Iris pigment epithelial cell (primary cell): Measurements from ENCODE around the gene NCOA3.

Experiments used
- DNase-seq: peaks from one replicate; pipeline ENCODE4 v3.0.0-alpha.2; 2011; ENCODE audit warnings: low read depth

The NCOA3 gene

GRCh38 chr20:47667086-47667485, 165.4 kb downstream of the NCOA3 start:
- no peak for DNase-seq

DNA sequence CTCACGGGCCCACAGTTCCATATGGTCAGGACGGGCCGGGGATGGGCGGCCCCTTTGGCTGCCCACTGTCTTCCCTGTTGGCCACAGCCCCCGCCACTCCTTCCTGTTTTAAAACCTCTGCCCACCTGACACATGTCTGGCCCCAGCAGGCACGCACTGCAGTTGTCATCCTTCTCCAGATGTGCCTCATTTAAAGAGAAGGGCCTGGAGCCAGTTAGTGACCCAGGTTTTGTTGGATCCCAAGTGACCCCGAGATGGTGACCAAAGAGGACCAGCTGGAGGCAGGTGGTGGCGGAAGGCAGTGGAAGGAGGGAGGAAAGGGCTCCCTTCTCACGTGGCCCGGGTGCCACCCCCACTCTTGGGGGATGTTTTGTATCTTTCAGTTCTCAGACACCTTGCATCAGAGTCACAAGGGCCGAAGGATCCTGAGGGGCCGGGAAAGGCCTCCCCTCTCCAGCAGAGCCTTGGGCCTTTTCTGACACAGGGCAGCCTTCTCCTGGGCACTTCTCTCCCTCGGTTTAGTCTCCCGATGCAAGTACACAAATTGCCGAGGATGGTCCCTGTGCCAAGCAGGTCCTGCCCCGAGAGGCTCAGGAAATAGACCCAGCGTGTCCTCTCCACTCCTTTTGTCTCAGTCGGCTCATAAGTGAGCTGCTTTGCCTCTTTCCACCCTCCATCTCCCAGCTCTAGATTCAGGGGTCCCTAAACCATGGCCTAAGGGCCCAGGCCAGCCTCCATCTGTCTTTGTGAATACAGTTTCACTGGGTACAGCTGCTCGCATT, 166.0 kb downstream of the NCOA3 start:
- no peak for DNase-seq

DNA sequence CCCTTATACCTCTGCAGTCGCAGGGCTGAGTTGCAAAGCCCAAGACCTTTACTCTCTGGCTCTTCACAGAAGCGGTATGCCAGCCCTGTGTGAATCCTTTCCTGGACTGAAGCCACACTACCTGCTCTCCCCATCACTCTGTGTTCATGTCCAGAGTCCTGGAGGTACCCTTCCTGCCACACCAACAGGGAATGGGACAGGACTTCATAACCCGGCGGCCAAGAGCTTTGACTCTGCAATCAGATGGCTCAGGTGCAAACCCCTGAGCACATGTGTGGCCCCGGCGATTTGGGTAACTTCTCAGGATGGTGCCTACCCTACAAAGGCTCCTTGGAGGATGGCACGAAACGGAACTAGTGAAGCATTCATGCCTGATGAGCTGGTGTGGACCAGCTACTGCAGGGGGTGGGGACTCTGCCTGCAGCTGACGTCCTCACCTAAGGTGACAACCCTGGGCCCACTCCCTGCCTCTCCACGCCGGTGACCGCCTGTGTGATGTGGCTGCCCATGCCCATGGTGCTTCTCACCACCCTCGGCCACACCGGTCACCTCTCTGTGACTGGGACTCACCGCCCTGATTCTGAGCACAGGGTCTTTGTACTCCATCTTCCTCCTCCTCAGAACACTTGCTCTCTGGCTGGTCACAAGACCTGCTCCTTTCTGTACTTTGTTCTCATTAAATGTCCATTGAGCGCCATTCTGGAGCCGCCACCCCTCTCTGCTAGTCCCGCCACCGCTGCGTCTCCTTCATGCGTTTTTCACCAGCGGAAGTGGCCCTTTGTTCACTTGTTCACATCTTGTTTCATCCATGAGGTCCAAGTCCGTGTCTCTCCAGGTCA, 166.8 kb downstream of the NCOA3 start:
- no peak for DNase-seq

- no peak for DNase-seq
Measured at GRCh38 chr20:47669152-47669425, 167.4 kb downstream of the NCOA3 start.

- no peak for DNase-seq
Measured at GRCh38 chr20:47669489-47669888, 167.8 kb downstream of the NCOA3 start.

GRCh38 chr20:47669927-47670890, 168.5 kb downstream of the NCOA3 start:
- DNase-seq: no peak

DNA sequence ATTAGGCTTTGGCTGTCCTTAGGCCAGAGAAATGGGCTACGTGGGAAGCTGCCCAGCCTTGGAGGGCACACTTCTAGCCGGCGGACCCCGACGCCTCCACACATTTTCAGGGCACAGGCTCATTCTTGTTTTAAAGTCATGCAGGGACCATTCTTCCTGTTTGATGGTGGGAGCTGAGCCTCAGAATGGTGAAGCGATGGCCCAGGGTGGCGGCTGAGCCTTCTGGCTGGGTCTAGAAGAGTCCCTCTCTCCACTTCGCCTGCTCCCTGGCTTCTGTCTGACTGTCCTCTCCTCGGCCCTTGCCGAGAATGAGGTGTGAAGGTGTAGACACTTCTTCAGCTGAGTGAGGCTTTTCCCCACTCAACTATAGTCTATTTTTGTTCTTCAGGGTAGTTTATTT, 169.2 kb downstream of the NCOA3 start:
- no peak for DNase-seq

GRCh38 chr20:47672166-47672565, 170.5 kb downstream of the NCOA3 start:
- no peak for DNase-seq

DNA sequence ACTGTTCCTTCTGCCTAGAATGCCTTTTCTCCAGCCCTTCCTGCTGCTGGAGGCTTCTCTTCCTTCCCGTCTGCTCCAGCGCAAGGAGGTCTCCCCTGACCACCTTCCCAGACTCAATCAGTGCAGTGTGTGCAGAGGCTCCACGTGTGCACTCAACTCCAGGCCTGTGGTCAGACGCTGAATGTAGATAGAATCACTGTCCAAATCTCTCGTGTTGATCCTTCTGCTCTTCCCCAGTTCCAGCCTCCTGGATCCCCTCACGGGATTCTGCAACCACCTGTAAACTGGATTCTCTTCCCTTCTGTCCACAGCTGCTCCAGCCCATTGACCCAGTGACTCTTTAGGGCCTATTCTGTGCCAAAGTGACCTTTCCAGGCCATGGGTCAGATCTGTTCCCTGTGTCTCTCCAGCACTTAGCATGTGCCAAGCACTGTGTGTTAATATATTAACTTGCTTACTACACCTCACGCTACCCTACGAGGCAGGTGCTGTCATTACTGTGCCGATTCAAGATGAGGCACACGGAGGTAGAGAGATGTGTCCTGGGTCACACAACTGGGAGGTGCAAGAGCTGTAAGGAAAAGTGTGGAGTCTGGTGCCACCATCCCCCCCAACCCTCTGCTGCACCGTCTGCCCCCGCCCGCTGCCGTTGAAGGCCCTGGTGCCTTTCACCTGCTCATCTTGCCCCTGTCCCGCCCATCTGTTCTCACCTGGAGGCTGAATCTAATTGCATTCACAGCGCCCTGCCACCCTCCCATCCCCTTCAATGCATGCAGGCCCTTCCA, 171.4 kb downstream of the NCOA3 start:
- DNase-seq: no peak

GRCh38 chr20:47673671-47673955, 171.9 kb downstream of the NCOA3 start:
- no peak for DNase-seq

GRCh38 chr20:47674145-47674544, 172.5 kb downstream of the NCOA3 start:
- no peak for DNase-seq

DNA sequence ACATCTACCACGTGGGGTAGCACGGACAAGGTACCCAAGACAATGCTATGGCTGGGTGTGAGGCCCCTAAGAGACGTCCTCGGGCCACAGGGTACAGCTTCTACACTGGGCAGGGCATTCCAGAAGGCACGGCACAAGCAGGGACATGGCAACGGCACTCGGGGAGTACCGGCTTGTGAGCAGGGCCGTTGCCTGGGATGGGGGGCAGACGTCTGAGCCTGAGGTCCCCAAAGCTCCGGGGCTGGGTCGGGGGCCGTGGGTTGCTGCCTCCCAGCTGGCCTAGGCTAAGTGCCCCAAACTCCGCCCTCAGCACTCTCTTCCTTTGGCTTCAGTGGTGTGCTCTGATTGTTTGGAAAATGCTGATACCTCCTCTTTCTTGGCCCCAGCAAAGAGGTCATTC, 173.0 kb downstream of the NCOA3 start:
- no peak for DNase-seq

DNA sequence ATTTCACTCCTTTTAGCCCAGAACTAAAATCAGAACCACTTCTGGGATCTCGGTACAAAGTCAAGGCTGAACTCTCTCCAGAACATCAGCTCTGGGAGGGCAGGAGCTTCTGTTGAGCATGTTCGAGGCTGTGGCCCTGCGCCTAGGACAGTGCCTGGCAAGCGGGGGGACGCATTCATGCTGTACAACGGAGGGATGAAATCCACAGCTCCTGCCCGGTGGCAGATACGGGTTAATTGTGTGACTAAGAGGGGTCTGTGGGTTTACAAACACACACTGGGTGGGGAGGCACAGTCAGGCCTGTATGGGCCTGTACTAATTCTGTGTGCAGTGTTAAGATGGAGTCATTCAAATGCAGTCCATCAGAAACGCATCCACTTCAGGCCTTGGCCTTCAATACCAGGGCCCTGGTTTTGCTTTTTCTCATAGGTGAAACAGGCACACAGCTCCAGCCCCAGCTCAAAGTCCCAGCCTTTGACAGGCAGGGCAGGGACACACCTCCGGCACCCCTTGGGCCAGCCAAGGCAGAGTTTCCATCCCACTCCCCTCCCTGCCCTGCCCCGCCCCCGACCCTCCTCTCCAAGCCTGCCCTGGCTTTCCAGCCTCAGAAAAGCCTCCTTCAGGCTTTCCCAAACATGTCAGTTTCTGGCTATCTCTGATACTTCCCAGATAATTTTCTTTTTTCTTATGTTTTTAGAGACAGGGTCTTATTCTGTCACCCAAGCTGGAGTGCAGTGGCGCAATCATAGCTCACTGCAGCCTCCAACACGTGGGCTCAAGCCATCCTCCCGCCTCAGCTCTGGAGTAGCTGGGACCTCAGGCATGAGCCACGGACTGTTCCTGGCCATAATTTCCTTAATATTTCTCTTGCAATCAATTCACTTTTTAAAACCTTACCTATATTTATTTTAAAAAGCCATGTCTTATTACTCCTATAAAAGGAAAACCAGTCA, 173.8 kb downstream of the NCOA3 start:
- DNase-seq: no peak

GRCh38 chr20:47676219-47676721, 174.6 kb downstream of the NCOA3 start:
- DNase-seq: no peak

GRCh38 chr20:47676912-47677634, 175.4 kb downstream of the NCOA3 start:
- DNase-seq: no peak

DNA sequence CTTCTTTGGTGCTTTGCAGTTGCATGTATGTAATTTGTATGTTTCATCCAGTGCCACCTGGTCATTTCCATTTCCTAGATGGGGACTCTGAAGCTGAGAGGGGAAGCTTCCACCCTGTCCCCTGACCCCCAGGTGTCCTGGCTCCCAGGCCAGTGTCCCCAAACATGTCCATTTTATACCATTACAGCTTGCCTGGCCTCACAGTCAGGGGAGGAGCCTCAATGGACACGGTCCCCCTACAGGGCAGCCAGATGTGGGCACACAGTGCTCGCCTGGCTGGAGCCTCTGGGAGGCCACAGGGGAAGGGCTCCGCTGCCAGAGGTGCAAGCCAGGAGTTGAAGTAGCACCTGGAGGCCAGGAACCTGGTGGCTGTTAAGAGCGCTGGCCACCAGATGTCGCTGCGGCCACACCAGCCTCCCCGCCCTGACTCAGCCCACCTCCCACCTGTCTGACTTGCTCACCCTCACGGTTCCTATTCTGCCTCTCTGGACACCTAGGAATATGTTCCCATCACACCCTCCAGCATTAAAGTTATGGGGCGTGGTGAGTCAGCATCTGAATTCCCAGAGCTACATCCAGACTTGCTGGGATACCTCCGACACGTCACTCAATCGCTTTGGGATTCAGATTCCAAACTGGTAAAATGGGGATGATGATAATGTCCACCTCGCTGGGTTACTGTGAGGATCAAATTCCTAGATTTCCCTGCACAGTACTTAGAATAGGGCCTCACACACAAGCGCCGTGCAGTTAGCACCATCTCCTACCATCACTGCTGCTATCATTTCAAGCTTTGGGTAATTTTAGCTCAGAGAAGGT, 176.2 kb downstream of the NCOA3 start:
- DNase-seq: peak; percentile 20

- no peak for DNase-seq
Measured at GRCh38 chr20:47678536-47678935, 176.8 kb downstream of the NCOA3 start.

DNA sequence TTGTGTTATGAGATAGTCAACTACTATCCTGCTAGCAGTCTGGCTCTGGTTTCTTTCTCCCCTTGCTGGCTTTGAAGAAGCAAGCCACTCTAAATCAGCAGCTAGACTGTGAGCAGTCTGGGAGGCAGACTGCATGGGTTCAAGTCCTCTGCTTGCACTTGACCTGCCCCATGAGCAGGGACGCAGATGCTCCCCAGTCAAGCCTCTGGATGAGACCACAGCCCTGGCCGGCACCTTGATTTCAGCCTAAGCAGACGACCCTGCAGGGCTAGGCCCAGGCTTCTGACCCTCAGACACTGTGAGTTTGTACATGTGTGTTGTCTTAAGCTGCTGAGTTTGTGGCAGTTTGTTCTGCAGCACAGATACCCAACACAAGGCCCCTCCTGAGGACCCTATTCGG, 177.8 kb downstream of the NCOA3 start:
- DNase-seq: no peak
